Inflammatory macrophage (primary cell): ENCODE measurements around the gene STX16.
"Not testable (repeated sequence)": the region's sequence is repeated elsewhere in the genome, so short reads cannot be mapped to it uniquely, and the experiment has no call there.

Experiments used
- DNase-seq, 2 donors: peaks; one replicate each; pipeline ENCODE4 v3.0.0-alpha.2; 2020 to 2022

STX16 gene

GRCh38 chr20:58712151-58712791 lies 61.2 kb downstream of the STX16 start:
- no peak for DNase-seq

GRCh38 chr20:58712806-58713731 lies 62.0 kb downstream of the STX16 start:
- no peak for DNase-seq

GRCh38 chr20:58713801-58714339 lies 62.8 kb downstream of the STX16 start:
- no peak for DNase-seq

GRCh38 chr20:58714340-58714922 lies 63.3 kb downstream of the STX16 start:
- no peak for DNase-seq

- DNase-seq = no peak
These were observed 63.9 kb downstream of the STX16 start for GRCh38 chr20:58714923-58715351.

- no peak for DNase-seq
These were observed 64.3 kb downstream of the STX16 start for GRCh38 chr20:58715391-58715800.

- no peak for DNase-seq
These were observed 64.9 kb downstream of the STX16 start for GRCh38 chr20:58715801-58716475.

GRCh38 chr20:58716476-58717277 lies 65.6 kb downstream of the STX16 start:
- DNase-seq = no peak

GRCh38 chr20:58717278-58718091 lies 66.4 kb downstream of the STX16 start:
- DNase-seq = no peak

GRCh38 chr20:58718121-58718563 lies 67.1 kb downstream of the STX16 start:
- no peak for DNase-seq

- DNase-seq = no peak
These were observed 67.6 kb downstream of the STX16 start for GRCh38 chr20:58718729-58719128.

- no peak for DNase-seq
These were observed 68.2 kb downstream of the STX16 start for GRCh38 chr20:58719258-58719657.

GRCh38 chr20:58719971-58720371 lies 68.9 kb downstream of the STX16 start:
- no peak for DNase-seq

- no peak for DNase-seq
These were observed 69.8 kb downstream of the STX16 start for GRCh38 chr20:58720890-58721289.

- peak; percentile 42 to 53 for DNase-seq
These were observed 71.1 kb downstream of the STX16 start for GRCh38 chr20:58721951-58722778.

GRCh38 chr20:58722877-58723627 lies 72.0 kb downstream of the STX16 start:
- no peak for DNase-seq

- DNase-seq = no peak
These were observed 72.5 kb downstream of the STX16 start for GRCh38 chr20:58723628-58723984.

- DNase-seq = not testable (repeated sequence)
These were observed 75.1 kb downstream of the STX16 start for GRCh38 chr20:58726156-58726555.
